GM19468 (cell line): ENCODE measurements around the gene LRTM2.

Experiments
- ATAC-seq: cut with Tn5 transposase; IDR thresholded peaks from one replicate; pipeline ENCODE4 v1.9.1; 2021; ENCODE audit warnings: mild to moderate bottlenecking, moderate library complexity, moderate number of reproducible peaks; ENCODE audit not compliant: unreplicated experiment; ENCODE audit errors: extremely low read depth

Gene LRTM2

GRCh38 chr12:1839956-1840951 lies 19.9 kb downstream of the LRTM2 start:
- ATAC-seq: no peak

GRCh38 chr12:1840981-1841425 lies 20.6 kb downstream of the LRTM2 start:
- ATAC-seq: no peak

GRCh38 chr12:1841586-1842182 lies 21.3 kb downstream of the LRTM2 start:
- no peak for ATAC-seq

- no peak for ATAC-seq
Measured at GRCh38 chr12:1842183-1842904, 22.0 kb downstream of the LRTM2 start.

- no peak for ATAC-seq
Measured at GRCh38 chr12:1842905-1843640, 22.7 kb downstream of the LRTM2 start.

- ATAC-seq: no peak
Measured at GRCh38 chr12:1843641-1844005, 23.3 kb downstream of the LRTM2 start.

GRCh38 chr12:1844223-1844622 lies 23.9 kb downstream of the LRTM2 start:
- no peak for ATAC-seq

- no peak for ATAC-seq
Measured at GRCh38 chr12:1844661-1845409, 24.5 kb downstream of the LRTM2 start.

GRCh38 chr12:1845427-1845826 lies 25.1 kb downstream of the LRTM2 start:
- no peak for ATAC-seq

GRCh38 chr12:1845886-1846285 lies 25.5 kb downstream of the LRTM2 start:
- no peak for ATAC-seq

- no peak for ATAC-seq
Measured at GRCh38 chr12:1846421-1847405, 26.3 kb downstream of the LRTM2 start.

GRCh38 chr12:1847411-1847810 lies 27.0 kb downstream of the LRTM2 start:
- no peak for ATAC-seq

GRCh38 chr12:1848146-1848545 lies 27.8 kb downstream of the LRTM2 start:
- no peak for ATAC-seq

GRCh38 chr12:1848745-1849144 lies 28.4 kb downstream of the LRTM2 start:
- no peak for ATAC-seq

GRCh38 chr12:1851151-1851701 lies 30.9 kb downstream of the LRTM2 start:
- no peak for ATAC-seq

- ATAC-seq: no peak
Measured at GRCh38 chr12:1852076-1852475, 31.7 kb downstream of the LRTM2 start.

GRCh38 chr12:1853716-1854115 lies 33.4 kb downstream of the LRTM2 start:
- no peak for ATAC-seq

GRCh38 chr12:1855241-1855640 lies 34.9 kb downstream of the LRTM2 start:
- ATAC-seq: no peak
